Activated T-cell treated with anti-CD3 and anti-CD28 coated beads, Interleukin-2, amount 50 U/mL, for 24 hours (primary cell): ENCODE data around the gene CLCN2.
A peak's percentile ranks its signal among the peaks of the same experiment; 100 is the strongest.

Source experiments
- DNase-seq: peaks from one replicate; pipeline ENCODE4 v3.0.0-alpha.2; 2020
- H3K27ac Mint-ChIP-seq: 2 replicates; pipeline ENCODE4 v1.8.0; 2020; ENCODE audit warnings: mild to moderate bottlenecking, mixed read lengths
- H3K27me3 Mint-ChIP-seq: 2 replicates; pipeline ENCODE4 v1.8.0; 2020; ENCODE audit warnings: mixed read lengths
- H3K36me3 Mint-ChIP-seq: 2 replicates; pipeline ENCODE4 v1.8.0; 2020; ENCODE audit warnings: low read depth, mixed read lengths
- H3K4me1 Mint-ChIP-seq: 2 replicates; pipeline ENCODE4 v1.8.0; 2020; ENCODE audit warnings: low read depth, mixed read lengths
- H3K4me3 Mint-ChIP-seq: 2 replicates; pipeline ENCODE4 v1.8.0; 2020; ENCODE audit warnings: mild to moderate bottlenecking, moderate library complexity, mixed read lengths
- H3K9me3 Mint-ChIP-seq: 2 replicates; pipeline ENCODE4 v1.8.0; 2020; ENCODE audit warnings: mixed read lengths

CLCN2 gene

DNA sequence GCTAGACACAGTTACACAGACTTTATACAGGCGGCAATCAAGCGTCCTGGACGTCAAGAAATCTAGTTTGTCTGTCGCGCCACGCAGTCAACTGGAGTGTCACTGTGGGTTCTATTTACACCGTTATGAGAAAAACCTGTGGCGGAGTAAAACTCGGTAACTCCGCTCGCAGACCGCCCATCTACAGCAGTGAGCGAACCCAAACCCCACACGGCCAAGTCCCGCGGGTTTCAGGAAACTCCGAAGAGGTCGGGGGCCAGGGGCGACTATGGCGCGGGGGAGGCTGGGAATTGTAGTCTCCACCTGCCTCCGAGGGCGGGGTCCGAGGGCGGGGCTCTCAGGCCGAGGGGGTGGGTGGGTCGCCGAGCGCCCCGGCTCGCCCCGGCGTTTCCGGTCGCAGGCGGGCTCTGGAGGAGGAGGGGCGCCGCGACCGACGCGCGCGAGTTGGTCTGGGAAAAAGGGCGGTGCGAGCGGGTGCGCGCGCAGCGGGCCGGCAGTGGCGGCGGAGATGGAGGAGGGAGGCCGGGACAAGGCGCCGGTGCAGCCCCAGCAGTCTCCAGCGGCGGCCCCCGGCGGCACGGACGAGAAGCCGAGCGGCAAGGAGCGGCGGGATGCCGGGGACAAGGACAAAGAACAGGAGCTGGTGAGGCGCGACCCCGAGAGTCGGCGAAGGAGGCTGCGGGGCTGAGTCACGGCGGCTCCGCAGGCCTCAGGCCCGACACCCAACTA is 62.5 kb downstream of the CLCN2 start, which contains the start of gene PSMD2:
TSS of gene PSMD2 (plus strand) at position 483 of the 729 bp plus-strand sequence. CDS start at position 509, 26 bp downstream.
- peak; percentile 98 for DNase-seq
- Mint-ChIP-seq H3K9me3 (no peaks in the 10 kb centered on the region), H3K27me3 (no peaks in the 10 kb centered on the region), H3K4me1 (peaks cover 41% of the 10 kb centered on the region), H3K36me3 (peaks cover 46% of the 10 kb centered on the region), H3K27ac (peak within 1 kb of the TSS; percentile 95), H3K4me3 (peak within 1 kb of the TSS; percentile 88)

DNA sequence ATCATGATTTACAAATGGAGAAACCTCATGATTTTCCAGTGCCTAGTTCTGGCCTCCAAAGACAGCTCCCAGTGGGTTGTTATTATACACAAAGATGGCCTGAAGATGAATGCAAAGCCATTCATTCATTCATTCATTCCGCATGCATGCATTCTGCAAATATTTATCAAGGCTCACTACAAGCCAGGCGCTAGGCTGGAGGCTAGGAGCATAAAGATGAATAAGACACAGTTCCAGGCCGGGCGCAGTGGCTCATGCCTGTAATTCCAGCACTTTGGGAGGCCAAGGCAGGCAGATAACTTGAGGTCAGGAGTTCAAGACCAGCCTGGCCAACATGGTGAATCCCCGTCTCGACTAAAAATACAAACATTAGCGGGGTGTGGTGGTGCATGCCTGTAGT is 64.8 kb downstream of the CLCN2 start:
- Mint-ChIP-seq H3K36me3 (peaks cover 23% of the 10 kb centered on the region), H3K9me3 (no peaks in the 10 kb centered on the region), H3K27me3 (no peaks in the 10 kb centered on the region), H3K4me1 (peaks cover 26% of the 10 kb centered on the region), H3K4me3 (no peak overlapping the region), H3K27ac (no peak overlapping the region)
- no peak for DNase-seq
